C4-2B (cell line): ENCODE data around the gene CYP4X1.
"Not testable (repeated sequence)": the region's sequence is repeated elsewhere in the genome, so short reads cannot be mapped to it uniquely, and the experiment has no call there.

ENCODE experiments used
- H3K27ac ChIP-seq: fragments of 450-650 bp; 2 replicates; pipeline ENCODE4 v1.5.1; 2017
- CTCF ChIP-seq: fragments of 450-650 bp; conservative IDR thresholded peaks from 2 replicates; pipeline ENCODE4 v1.5.1; 2017; ENCODE audit warnings: mild to moderate bottlenecking
- ZFX ChIP-seq: fragments of 450-650 bp; IDR thresholded peaks from 2 replicates; pipeline ENCODE4 v1.6.1; 2017

CYP4X1 gene

GRCh38 chr1:47002211-47002610, 21.3 kb upstream of the CYP4X1 start:
- peak; percentile 73 for TF ChIP-seq CTCF
- TF ChIP-seq ZFX, result no peak
- H3K27ac ChIP-seq, result no peak overlapping the region

- H3K27ac ChIP-seq, result no peak overlapping the region
- TF ChIP-seq ZFX (no peak), CTCF (no peak)
These were observed 19.5 kb upstream of the CYP4X1 start for GRCh38 chr1:47003896-47004403.

- not testable (repeated sequence) for H3K27ac ChIP-seq
These were observed 17.0 kb upstream of the CYP4X1 start for GRCh38 chr1:47006437-47006836.

- TF ChIP-seq CTCF (no peak), ZFX (no peak)
These were observed 10.2 kb upstream of the CYP4X1 start for GRCh38 chr1:47013293-47013692.

GRCh38 chr1:47021070-47021469, 2.4 kb upstream of the CYP4X1 start:
- TF ChIP-seq CTCF (no peak), ZFX (no peak)

More at GRCh38 chr1:47013293-47013692, 10.2 kb upstream of the CYP4X1 start:
- H3K27ac ChIP-seq, result peak overlapping the region; percentile 71

GRCh38 chr1:47024141-47024801, 802 bp downstream of the CYP4X1 start:
- no peak overlapping the region for H3K27ac ChIP-seq
- TF ChIP-seq CTCF (no peak), ZFX (no peak)

More at GRCh38 chr1:47021070-47021469, 2.4 kb upstream of the CYP4X1 start:
- H3K27ac ChIP-seq, result no peak overlapping the region

- peak overlapping the region; percentile 93 for H3K27ac ChIP-seq
- TF ChIP-seq CTCF (no peak), ZFX (no peak)
These were observed 6.8 kb downstream of the CYP4X1 start for GRCh38 chr1:47030170-47030805.

- peak overlapping the region; percentile 93 for H3K27ac ChIP-seq
- TF ChIP-seq ZFX (no peak), CTCF (no peak)
These were observed 7.6 kb downstream of the CYP4X1 start for GRCh38 chr1:47031059-47031458.
